Stimulated activated naive CD8-positive, alpha-beta T cell treated with anti-CD3 and anti-CD28 coated beads, Interleukin-15, amount 100 ng/mL, for 72 hours (primary cell): ENCODE data around the gene LIX1.
"Not testable (repeated sequence)": the region's sequence is repeated elsewhere in the genome, so short reads cannot be mapped to it uniquely, and the experiment has no call there.

Experiments
- ATAC-seq: fragments of 150-1000 bp; cut with Tn5 transposase; 2 replicates; pipeline ENCODE4 v1.10.0; 2021; ENCODE audit warnings: mild to moderate bottlenecking, moderate library complexity
- DNase-seq, 2 donors: peaks; one replicate each; pipeline ENCODE4 v3.0.0; 2021 to 2022
- H3K27ac Mint-ChIP-seq, 2 donors: one replicate each; pipeline ENCODE4 v1.8.0; 2022; ENCODE audit warnings: mild to moderate bottlenecking in 2 of 2, mixed read lengths in 2 of 2, moderate library complexity in 2 of 2
- H3K27me3 Mint-ChIP-seq: one replicate; pipeline ENCODE4 v1.8.0; 2022; ENCODE audit warnings: mixed read lengths
- H3K4me1 Mint-ChIP-seq: one replicate; pipeline ENCODE4 v1.8.0; 2022; ENCODE audit warnings: mild to moderate bottlenecking, mixed read lengths
- H3K4me3 Mint-ChIP-seq, 2 donors: one replicate each; pipeline ENCODE4 v1.8.0; 2022; ENCODE audit warnings: mild to moderate bottlenecking in 2 of 2, mixed read lengths in 2 of 2, moderate library complexity in 1 of 2
- H3K9me3 Mint-ChIP-seq, 2 donors: one replicate each; pipeline ENCODE4 v1.8.0; 2022; ENCODE audit warnings: mixed read lengths in 2 of 2

Gene LIX1

DNA sequence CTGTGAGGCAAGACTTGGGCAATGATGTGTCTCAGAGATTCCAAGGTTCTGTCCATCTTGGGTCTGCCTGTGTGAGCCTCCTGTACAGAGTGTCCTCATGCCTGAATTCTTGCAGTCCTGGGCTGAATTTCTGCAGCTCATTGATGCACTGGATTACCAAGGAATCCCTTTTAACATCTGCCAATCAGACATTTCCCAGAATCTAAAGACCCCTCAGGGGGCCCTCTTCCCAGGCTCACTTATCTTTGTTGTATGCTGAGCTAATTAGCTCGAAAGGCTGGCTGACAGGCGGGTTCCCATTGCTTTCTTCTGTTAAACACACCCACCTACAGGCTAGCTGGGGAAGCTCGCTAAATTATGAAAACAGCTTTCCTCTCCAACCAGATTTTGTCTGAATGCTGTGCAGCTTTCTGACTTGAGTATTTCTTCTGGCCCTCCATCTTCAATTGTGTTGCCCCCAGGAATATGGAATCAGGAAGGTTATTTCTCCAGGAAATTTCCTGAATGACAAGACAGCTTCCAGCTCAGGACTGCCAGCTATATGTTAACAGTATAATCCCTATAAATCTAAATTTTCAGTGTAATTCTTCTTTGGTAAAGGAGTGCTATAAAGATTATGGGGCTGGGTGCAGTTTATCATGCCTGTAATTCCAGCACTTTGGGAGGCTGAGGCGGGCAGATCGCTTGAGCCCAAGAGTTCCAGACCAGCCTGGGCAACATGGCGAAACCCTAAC, at the start of gene LIX1:
Gene LIX1, minus strand, starts transcription at position 91 of the 734 bp plus-strand sequence. Its CDS starts 35 bp downstream, at position 56.
- DNase-seq (peak; percentile 20 to 31), ATAC-seq (peak; percentile 84)
- Mint-ChIP-seq H3K9me3 (no peaks in the 10 kb centered on the region), H3K27ac (no peak within 1 kb of the TSS), H3K27me3 (peaks cover 15% of the 10 kb centered on the region), H3K4me3 (no peak within 1 kb of the TSS), H3K4me1 (no peaks in the 10 kb centered on the region)

GRCh38 chr5:97191893-97192292, 49.5 kb upstream of the LIX1 start:
- peaks cover 10 to 28% of the 10 kb centered on the region in 2 donors for H3K9me3 Mint-ChIP-seq
- no peaks in the 10 kb centered on the region for H3K27me3 Mint-ChIP-seq
- H3K4me1 Mint-ChIP-seq: peaks cover 11% of the 10 kb centered on the region
- H3K4me3 Mint-ChIP-seq: no peak overlapping the region
- ATAC-seq (no peak), DNase-seq (no peak)
- H3K27ac Mint-ChIP-seq: no peak overlapping the region

GRCh38 chr5:97189523-97189922, 47.1 kb upstream of the LIX1 start:
- H3K9me3 Mint-ChIP-seq: peaks cover 12 to 28% of the 10 kb centered on the region in 2 donors
- not testable (repeated sequence) for ATAC-seq, H3K4me3 Mint-ChIP-seq, H3K27ac Mint-ChIP-seq, H3K27me3 Mint-ChIP-seq, DNase-seq
- H3K4me1 Mint-ChIP-seq: peaks cover 16% of the 10 kb centered on the region

DNA sequence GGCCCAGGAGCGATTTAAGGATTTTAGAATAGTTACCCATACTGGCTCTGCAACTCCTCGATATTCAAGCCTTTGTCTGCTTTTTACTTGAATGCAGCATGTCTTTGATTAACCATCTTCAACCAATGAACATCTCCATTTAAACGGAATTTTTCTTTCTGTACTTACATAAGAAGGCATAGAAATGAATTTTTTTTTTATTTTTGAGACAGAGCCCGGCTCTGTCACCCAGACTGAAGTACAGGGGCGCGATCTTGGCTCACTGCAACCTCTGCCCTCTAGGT, 41.5 kb upstream of the LIX1 start:
- peak overlapping the region; percentile 72 to 90 for H3K4me3 Mint-ChIP-seq
- peak overlapping the region in 1 of 2 donors; percentile 100 for H3K27ac Mint-ChIP-seq
- peaks cover 36% of the 10 kb centered on the region for H3K4me1 Mint-ChIP-seq
- DNase-seq (no peak), ATAC-seq (no peak)
- peaks cover 0 to 9% of the 10 kb centered on the region in 2 donors for H3K9me3 Mint-ChIP-seq
- H3K27me3 Mint-ChIP-seq: no peaks in the 10 kb centered on the region

DNA sequence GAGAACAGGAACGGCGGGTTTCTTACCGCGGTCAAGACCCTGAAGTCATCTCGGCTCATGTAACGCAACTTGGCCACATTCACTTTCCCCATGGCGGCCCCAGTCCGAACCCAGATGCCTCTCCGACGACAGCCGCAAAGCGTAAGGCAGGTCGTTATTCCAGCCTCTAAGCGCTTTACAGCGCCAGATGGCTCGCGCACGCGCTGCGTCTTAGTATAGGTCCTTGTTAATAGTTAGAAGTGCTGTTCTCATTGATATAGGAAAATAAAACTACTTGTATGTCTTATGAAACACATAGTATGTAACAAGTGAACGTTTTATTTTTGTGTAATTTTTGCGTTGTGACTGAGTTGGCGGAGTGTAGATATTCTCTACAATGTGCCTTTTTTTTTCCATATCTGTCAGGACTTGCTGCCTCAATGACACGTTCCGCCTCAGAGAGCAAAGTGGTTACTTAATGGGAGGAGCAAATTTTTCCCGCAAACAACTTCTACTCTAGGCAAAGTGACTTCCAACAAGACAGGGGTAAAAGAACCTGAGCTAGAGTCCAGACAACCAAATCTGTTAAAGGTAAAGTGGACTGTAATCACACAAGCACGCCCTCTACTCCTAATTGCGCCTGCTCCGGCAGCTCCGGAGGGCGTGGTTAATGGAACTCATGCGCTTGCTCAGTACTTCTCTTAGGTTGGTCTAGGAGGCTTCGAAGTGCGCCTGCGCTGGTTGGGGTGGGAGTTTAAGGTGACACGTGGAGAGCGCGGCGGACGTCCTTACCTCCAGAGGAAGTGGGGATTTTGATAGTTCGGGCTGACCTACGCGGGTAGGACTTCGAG, 40.9 kb upstream of the LIX1 start, which contains the start of gene RIOK2:
Gene RIOK2, minus strand, starts transcription at position 148 of the 830 bp plus-strand sequence. Its CDS starts 56 bp downstream, at position 92.
- DNase-seq (peak; percentile 88 to 96), ATAC-seq (peak; percentile 95)
- peak within 1 kb of the TSS; percentile 100 for H3K27ac Mint-ChIP-seq
- H3K4me3 Mint-ChIP-seq: peak within 1 kb of the TSS; percentile 72 to 90
- peaks cover 41% of the 10 kb centered on the region for H3K4me1 Mint-ChIP-seq
- no peaks in the 10 kb centered on the region for H3K27me3 Mint-ChIP-seq
- peaks cover 0 to 7% of the 10 kb centered on the region in 2 donors for H3K9me3 Mint-ChIP-seq

GRCh38 chr5:97182571-97183099, 40.2 kb upstream of the LIX1 start:
- DNase-seq (no peak), ATAC-seq (no peak)
- Mint-ChIP-seq H3K27ac (peak overlapping the region; percentile 100), H3K4me3 (peak overlapping the region; percentile 72 to 90), H3K4me1 (peaks cover 41% of the 10 kb centered on the region), H3K27me3 (no peaks in the 10 kb centered on the region), H3K9me3 (peaks cover 0 to 5% of the 10 kb centered on the region in 2 donors)

DNA sequence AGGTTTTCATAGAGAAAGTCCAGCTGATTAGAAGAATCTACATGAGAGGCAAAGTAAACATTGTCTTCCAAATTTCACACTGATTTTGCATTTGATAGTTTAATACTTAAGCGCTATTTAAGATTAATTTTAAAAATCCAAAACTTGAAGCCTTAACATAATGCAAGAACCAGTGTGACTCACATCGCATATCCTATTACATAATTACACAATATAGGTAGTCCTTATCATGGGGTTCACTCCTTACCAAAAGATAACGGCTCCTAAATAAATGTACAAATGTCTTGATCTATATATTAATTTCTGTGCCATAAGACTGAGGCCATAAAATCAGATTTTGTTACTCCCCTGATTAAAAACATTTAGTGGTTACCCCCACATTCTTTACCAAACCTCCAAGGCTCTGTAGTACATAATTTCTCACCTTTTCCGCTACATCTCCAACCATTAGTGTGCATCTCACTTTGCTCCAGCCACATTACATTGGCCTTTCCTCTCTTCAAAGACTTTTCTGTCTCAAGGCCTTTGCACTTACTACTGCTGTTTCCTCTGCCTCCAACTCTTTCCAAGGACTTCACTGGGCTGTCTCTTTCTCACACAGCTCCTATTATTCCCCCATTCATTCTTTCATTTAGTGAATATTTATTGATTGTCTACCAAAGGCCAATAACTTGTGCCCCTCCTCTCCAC, 39.6 kb upstream of the LIX1 start:
- Mint-ChIP-seq H3K27ac (peak overlapping the region; percentile 100), H3K9me3 (peaks cover 0 to 5% of the 10 kb centered on the region in 2 donors), H3K4me3 (peak overlapping the region; percentile 72 to 90), H3K4me1 (peaks cover 41% of the 10 kb centered on the region), H3K27me3 (no peaks in the 10 kb centered on the region)
- ATAC-seq (no peak), DNase-seq (no peak)

DNA sequence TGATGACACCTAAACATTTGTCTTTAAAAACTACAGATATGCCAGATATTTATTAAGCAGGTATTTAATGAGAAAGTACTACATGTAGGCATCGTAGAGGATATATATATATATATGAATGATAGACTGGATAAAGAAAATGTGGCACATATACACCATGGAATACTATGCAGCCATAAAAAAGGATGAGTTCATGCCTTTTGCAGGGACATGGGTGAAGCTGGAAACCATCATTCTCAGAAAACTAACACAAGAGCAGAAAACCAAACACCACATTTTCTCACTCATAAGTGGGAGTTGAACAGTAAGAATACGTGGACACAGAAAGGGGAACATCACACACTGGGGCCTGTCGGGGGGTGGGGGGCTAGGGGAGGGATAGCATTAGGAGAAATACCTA, 37.0 kb upstream of the LIX1 start:
- H3K27me3 Mint-ChIP-seq, H3K9me3 Mint-ChIP-seq, H3K27ac Mint-ChIP-seq, DNase-seq, ATAC-seq, H3K4me3 Mint-ChIP-seq: not testable (repeated sequence)
- peaks cover 35% of the 10 kb centered on the region for H3K4me1 Mint-ChIP-seq

GRCh38 chr5:97172227-97172626, 29.8 kb upstream of the LIX1 start:
- H3K9me3 Mint-ChIP-seq: no peaks in the 10 kb centered on the region
- H3K27ac Mint-ChIP-seq: no peak overlapping the region
- H3K4me3 Mint-ChIP-seq: no peak overlapping the region
- DNase-seq (no peak), ATAC-seq (no peak)
- H3K27me3 Mint-ChIP-seq: no peaks in the 10 kb centered on the region
- peaks cover 20% of the 10 kb centered on the region for H3K4me1 Mint-ChIP-seq

DNA sequence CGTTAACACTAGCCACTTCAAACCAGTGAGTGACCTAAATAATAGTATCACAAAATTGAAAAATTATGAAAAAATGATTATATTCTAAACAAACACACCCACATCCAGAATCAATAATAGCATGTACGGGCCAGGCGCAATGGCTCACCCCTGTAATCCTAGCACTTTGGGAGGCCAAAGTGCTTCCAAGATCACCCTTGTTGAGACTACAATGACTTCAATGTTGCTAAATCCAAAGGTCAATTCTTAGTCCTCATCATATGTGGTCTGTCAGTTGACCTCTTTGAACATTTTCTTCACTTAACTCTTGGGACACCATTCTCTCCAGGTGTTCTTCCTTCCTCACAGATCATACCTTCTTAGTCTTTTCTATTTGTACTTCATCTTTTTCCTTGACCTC, 29.3 kb upstream of the LIX1 start:
- Mint-ChIP-seq H3K27me3 (no peaks in the 10 kb centered on the region), H3K4me1 (peaks cover 20% of the 10 kb centered on the region), H3K9me3 (no peaks in the 10 kb centered on the region), H3K4me3 (no peak overlapping the region), H3K27ac (no peak overlapping the region)
- no peak for DNase-seq
- no peak for ATAC-seq

DNA sequence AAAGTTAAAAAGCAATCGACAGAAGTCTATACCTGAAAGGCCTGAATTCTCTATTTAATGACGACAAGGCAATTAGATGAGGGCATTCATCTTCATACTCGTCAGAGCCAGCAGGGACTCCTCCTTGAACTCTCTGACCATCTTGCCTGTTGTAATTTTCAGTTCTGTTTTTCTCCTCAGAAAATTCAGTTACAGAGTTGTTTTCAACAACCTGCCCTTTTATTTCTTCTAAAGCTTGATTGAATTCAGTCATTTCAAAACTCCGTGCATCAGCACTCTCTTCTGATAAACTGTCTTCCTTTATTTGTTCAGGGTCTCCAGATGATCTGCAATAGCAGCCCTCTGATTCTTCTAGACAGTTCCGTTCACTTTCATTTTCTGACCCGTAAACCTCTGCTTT, 25.0 kb upstream of the LIX1 start:
- DNase-seq (no peak), ATAC-seq (no peak)
- Mint-ChIP-seq H3K27ac (no peak overlapping the region), H3K4me3 (no peak overlapping the region), H3K27me3 (no peaks in the 10 kb centered on the region), H3K4me1 (peaks cover 20% of the 10 kb centered on the region), H3K9me3 (no peaks in the 10 kb centered on the region)

GRCh38 chr5:97165726-97166125, 23.3 kb upstream of the LIX1 start:
- ATAC-seq: no peak
- Mint-ChIP-seq H3K4me3 (no peak overlapping the region), H3K27me3 (no peaks in the 10 kb centered on the region), H3K9me3 (no peaks in the 10 kb centered on the region), H3K4me1 (peaks cover 12% of the 10 kb centered on the region), H3K27ac (peak overlapping the region; percentile 90 to 94)
- DNase-seq: no peak

GRCh38 chr5:97164846-97165245, 22.4 kb upstream of the LIX1 start:
- Mint-ChIP-seq H3K4me1 (peaks cover 12% of the 10 kb centered on the region), H3K9me3 (no peaks in the 10 kb centered on the region), H3K4me3 (no peak overlapping the region), H3K27me3 (no peaks in the 10 kb centered on the region), H3K27ac (peak overlapping the region; percentile 42 to 65)
- ATAC-seq (peak; percentile 88), DNase-seq (no peak)

- H3K27ac Mint-ChIP-seq: no peak overlapping the region
- H3K9me3 Mint-ChIP-seq: peaks cover 0 to 2% of the 10 kb centered on the region in 2 donors
Observed at GRCh38 chr5:97163790-97164285, 21.4 kb upstream of the LIX1 start.

DNA sequence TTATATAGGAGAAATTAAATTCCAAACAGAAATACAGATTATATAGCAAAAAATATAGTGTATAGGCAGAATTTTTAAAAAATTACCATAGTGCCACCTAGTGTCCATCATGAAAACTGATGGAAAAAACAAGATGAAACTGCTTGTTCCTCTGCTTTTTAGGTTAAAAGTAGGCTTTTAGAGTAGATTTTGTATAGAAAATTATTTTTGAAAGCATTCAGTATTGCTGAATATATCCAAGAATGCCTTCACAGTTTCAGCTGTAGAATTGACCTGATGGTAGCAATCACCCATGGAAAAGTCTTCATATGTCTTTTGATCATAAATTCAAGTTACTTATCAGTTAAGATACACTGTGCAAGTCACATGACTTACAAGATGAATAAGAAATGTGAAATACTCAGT, 21.0 kb upstream of the LIX1 start:
- Mint-ChIP-seq H3K27me3 (no peaks in the 10 kb centered on the region), H3K4me3 (no peak overlapping the region), H3K4me1 (peaks cover 12% of the 10 kb centered on the region), H3K9me3 (peaks cover 2 to 7% of the 10 kb centered on the region in 2 donors), H3K27ac (no peak overlapping the region)
- ATAC-seq: no peak
- DNase-seq: no peak

More at GRCh38 chr5:97163790-97164285, 21.4 kb upstream of the LIX1 start:
- ATAC-seq (no peak), DNase-seq (no peak)
- Mint-ChIP-seq H3K4me1 (peaks cover 12% of the 10 kb centered on the region), H3K27me3 (no peaks in the 10 kb centered on the region), H3K4me3 (no peak overlapping the region)
